HCT116 (cell line): Measurements from ENCODE around the gene DNAAF1. TPM values are rescaled to one million over a fixed set of nuclear protein-coding genes. Genes with fewer than 3 reads are reported as not detected.

Experiments
- ATAC-seq: fragments of 200-7000 bp; cut with Tn5 transposase; 2 replicates; pipeline ENCODE4 v1.9.1; 2020; ENCODE audit warnings: mild to moderate bottlenecking, moderate library complexity
- BruUV-seq: library from RNA; stranded (reverse); fragments of 400-500 nt; replicated peaks from 2 replicates; lab custom pipeline; 2021; lab: Mats Ljungman, UMichigan
- CTCF ChIA-PET: fragments of 300-600 bp; sonication (Branson Sonifier 250); formaldehyde crosslinking; loops from one replicate; lab custom pipeline; 2021; ENCODE audit warnings: antibody characterized with exemption; lab: Charles Lee
- POLR2A ChIA-PET: fragments of 300-600, 350-600 bp; sonication (Branson Sonifier 250); formaldehyde crosslinking; loops from one replicate; lab custom pipeline; 2021; ENCODE audit warnings: antibody characterized with exemption; lab: Charles Lee
- RAD21 ChIA-PET, 2 experiments: fragments of 300-600 bp; sonication (Branson Sonifier 250); formaldehyde crosslinking; loops; one replicate each; lab custom pipeline; 2023; ENCODE audit warnings: low total read pairs in 2 of 2; ENCODE audit not compliant: uncharacterized antibody in 2 of 2, unreplicated experiment in 2 of 2, low non-redundant PET in 1 of 2; lab: Charles Lee
- DNase-seq: peaks from one replicate; pipeline ENCODE4 v3.0.0-alpha.2; 2010; ENCODE audit warnings: low read depth, low spot score
- H2AFZ ChIP-seq: fragments of 200-600 bp; shearing (Covaris generic), sonication (generic); 2 replicates; pipeline ENCODE4 v1.6.1; 2017; ENCODE audit warnings: low read depth, mixed run types, mixed read lengths, antibody characterized with exemption, low read length; ENCODE audit not compliant: poor library complexity, severe bottlenecking
- H3K27ac ChIP-seq: 2 replicates; pipeline ENCODE4 v1.5.1; 2012; ENCODE audit warnings: low read depth, low read length
- H3K27me3 ChIP-seq: fragments of 200-600 bp; sonication (generic); 2 replicates; pipeline ENCODE4 v1.6.1; 2016; ENCODE audit warnings: mixed run types, low read length, mixed read lengths; ENCODE audit not compliant: insufficient read depth
- H3K36me3 ChIP-seq, 2 experiments: fragments of 200-500 bp in 1 of 2; fragments of 200-600 bp in 1 of 2; sonication (Bioruptor generic) in 1 of 2; sonication (generic) in 1 of 2; 2 replicates each; pipeline versions ENCODE4 v1.5.1 to v1.6.1; 2014 to 2016; ENCODE audit warnings: low read length in 2 of 2, inconsistent platforms in 1 of 2, mixed read lengths in 1 of 2, mixed run types in 1 of 2; ENCODE audit not compliant: insufficient read depth in 2 of 2, control insufficient read depth in 1 of 2
- H3K4me1 ChIP-seq, 2 experiments: fragments of 200-600 bp in 1 of 2; sonication (generic) in 1 of 2; 2 replicates each; pipeline versions ENCODE4 v1.5.1 to v1.6.1; 2012 to 2017; ENCODE audit warnings: low read length in 2 of 2, inconsistent platforms in 1 of 2, mild to moderate bottlenecking in 1 of 2, mixed read lengths in 1 of 2, mixed run types in 1 of 2, moderate library complexity in 1 of 2; ENCODE audit not compliant: insufficient read depth in 2 of 2, control insufficient read depth in 1 of 2
- H3K4me2 ChIP-seq: fragments of 200-600 bp; sonication (generic); 2 replicates; pipeline ENCODE4 v1.6.1; 2017; ENCODE audit warnings: mixed run types, low read length, mixed read lengths
- H3K4me3 ChIP-seq, 2 experiments: fragments of 200-600 bp in 1 of 2; sonication (generic) in 1 of 2; replicated peaks in 1 of 2; 2 replicates each; pipeline ENCODE4 v1.5.1; 2011 to 2016; ENCODE audit warnings: low read length in 2 of 2, control low read depth in 1 of 2, low read depth in 1 of 2, mild to moderate bottlenecking in 1 of 2, mixed read lengths in 1 of 2, mixed run types in 1 of 2
- H3K79me2 ChIP-seq: fragments of 200-600 bp; sonication (generic); 2 replicates; pipeline ENCODE4 v1.6.1; 2017; ENCODE audit warnings: mild to moderate bottlenecking, mixed run types, low read length, moderate library complexity, mixed read lengths; ENCODE audit not compliant: insufficient read depth
- H3K9ac ChIP-seq: fragments of 200-600 bp; sonication (generic); 2 replicates; pipeline ENCODE4 v1.6.1; 2016; ENCODE audit warnings: low read length, mixed read lengths
- H3K9me2 ChIP-seq: fragments of 200-600 bp; sonication (generic), shearing (Covaris generic); 2 replicates; pipeline ENCODE4 v1.6.1; 2017; ENCODE audit warnings: mixed run types, mild to moderate bottlenecking, moderate library complexity; ENCODE audit not compliant: insufficient read depth
- H3K9me3 ChIP-seq, 2 experiments: fragments of 200-500 bp in 1 of 2; fragments of 200-600 bp in 1 of 2; sonication (Bioruptor generic) in 1 of 2; sonication (generic) in 1 of 2; 2 replicates each; pipeline ENCODE4 v1.6.1; 2014 to 2017; ENCODE audit warnings: low read length in 2 of 2, mixed read lengths in 2 of 2, inconsistent platforms in 1 of 2, low read depth in 1 of 2, mild to moderate bottlenecking in 1 of 2, mixed run types in 1 of 2, moderate library complexity in 1 of 2; ENCODE audit not compliant: control insufficient read depth in 1 of 2, insufficient read depth in 1 of 2
- H4K20me1 ChIP-seq: fragments of 200-600 bp; sonication (generic), shearing (Covaris generic); 2 replicates; pipeline ENCODE4 v1.6.1; 2017; ENCODE audit warnings: mixed run types, mild to moderate bottlenecking, moderate library complexity; ENCODE audit not compliant: insufficient read depth
- CTCF ChIP-seq, 3 experiments: fragments of 200-600 bp in 1 of 3; sonication (generic) in 1 of 3; IDR thresholded peaks in 2 of 3; conservative IDR thresholded peaks in 1 of 3; 2 replicates each; pipeline ENCODE4 v1.5.1; 2012 to 2017; ENCODE audit warnings: low read depth in 2 of 3, low read length in 2 of 3, antibody characterized with exemption in 1 of 3, borderline replicate concordance in 1 of 3, control low read depth in 1 of 3, mild to moderate bottlenecking in 1 of 3, mixed read lengths in 1 of 3, mixed run types in 1 of 3, moderate library complexity in 1 of 3; ENCODE audit not compliant: insufficient read depth in 1 of 3
- EZH2 ChIP-seq: fragments of 200-600 bp; sonication (generic); IDR thresholded peaks from 2 replicates; pipeline ENCODE4 v1.6.1; 2017; ENCODE audit warnings: antibody characterized with exemption, mixed run types
- MAX ChIP-seq: IDR thresholded peaks from 2 replicates; pipeline ENCODE4 v1.6.1; 2012
- POLR2A ChIP-seq: IDR thresholded peaks from 2 replicates; pipeline ENCODE4 v1.7.0; 2011; ENCODE audit warnings: borderline replicate concordance; ENCODE audit not compliant: insufficient read depth, insufficient read length; ENCODE audit errors: extremely low read depth
- POLR2AphosphoS5 ChIP-seq: IDR thresholded peaks from 2 replicates; pipeline ENCODE4 v1.6.1; 2011; ENCODE audit warnings: mild to moderate bottlenecking, low read depth, low read length, moderate library complexity
- SIN3A ChIP-seq: IDR thresholded peaks from 2 replicates; pipeline ENCODE4 v1.6.1; 2012; ENCODE audit warnings: low read depth
- SP1 ChIP-seq: IDR thresholded peaks from 2 replicates; pipeline ENCODE4 v1.6.1; 2012; ENCODE audit warnings: low read depth
- SRF ChIP-seq: IDR thresholded peaks from 2 replicates; pipeline ENCODE4 v1.6.1; 2012; ENCODE audit warnings: low read depth
- ZBTB33 ChIP-seq: IDR thresholded peaks from 2 replicates; pipeline ENCODE4 v1.6.1; 2011; ENCODE audit warnings: mild to moderate bottlenecking, low read length, moderate library complexity; ENCODE audit not compliant: insufficient replicate concordance; ENCODE audit errors: extremely low read depth
- ZFX ChIP-seq: fragments of 450-650 bp; IDR thresholded peaks from 2 replicates; pipeline ENCODE4 v1.6.1; 2017
- intact Hi-C: fragments of 100-400 bp; cut with micrococcal nuclease; formaldehyde crosslinking; loops from 2 replicates; pipeline ENCODE4 v1.10.0; 2022
- total RNA-seq: library from RNA; stranded (reverse); gene quantifications from one replicate; pipeline ENCODE4 v1.2.1, GENCODE V29; 2021; ENCODE audit not compliant: unreplicated experiment

Gene DNAAF1
- total RNA-seq, 1 experiment from 2014 or later, result 0.30 TPM

GRCh38 chr16:84144859-84145639, at the start of gene DNAAF1, which contains the start of gene HSDL1 (continued):
- TF ChIP-seq POLR2AphosphoS5, result peak; percentile 93
- no peak for TF ChIP-seq ZBTB33

- Histone ChIP-seq H2AFZ (no peak overlapping the region), H4K20me1 (no peaks in the 10 kb centered on the region)
These were observed 49.6 kb upstream of the DNAAF1 start for GRCh38 chr16:84095466-84095865.

More at GRCh38 chr16:84095466-84095865, 49.6 kb upstream of the DNAAF1 start:
- BruUV-seq, result no TSS peak
- Histone ChIP-seq H3K9me2 (no peaks in the 10 kb centered on the region), H3K79me2 (0 out of 2 replicates have a peak, but pooled peaks cover 4% of the 10 kb centered on the region), H3K4me2 (no peak overlapping the region), H3K9me3 (no peaks in the 10 kb centered on the region), H3K27me3 (no peaks in the 10 kb centered on the region), H3K4me3 (no peak overlapping the region), H3K4me1 (peaks cover 7 to 11% of the 10 kb centered on the region in 2 experiments), H3K9ac (no peak overlapping the region), H3K27ac (no peak overlapping the region), H3K36me3 (peaks cover 33 to 46% of the 10 kb centered on the region in 2 experiments; a peak in 3 of 4 replicates)
- DNase-seq, result no peak
- RAD21 ChIA-PET, result no interaction called here
- CTCF ChIA-PET, result interaction anchor here (0.9 to 1.0 kb wide), 2 partner anchors 10 to 218 kb away, joined by 3 to 5 read pairs; no protein-coding TSS in a partner anchor
- intact Hi-C loops, result no loop called here
- POLR2A ChIA-PET, result no interaction called here
- ATAC-seq, result no peak
- no peak for TF ChIP-seq SRF
- no peak for TF ChIP-seq POLR2A
- TF ChIP-seq CTCF (IDR thresholded peaks at IDR 0.05 in 2 of 3, conservative IDR thresholded peaks at IDR 0.05 in 1 of 3; ENCODE audit: borderline replicate concordance in 1 of 3, insufficient read depth in 1 of 3, low read depth in 2 of 3, low read length in 2 of 3), result no peak
- no peak for TF ChIP-seq EZH2
- no peak for TF ChIP-seq ZFX
- no peak for TF ChIP-seq MAX
- TF ChIP-seq SIN3A, result no peak
- no peak for TF ChIP-seq SP1
